ENCODE measurements around the gene TMEM255B. TPM values are rescaled to one million over a fixed set of nuclear protein-coding genes. Genes with fewer than 3 reads are reported as not detected.

The TMEM255B gene
- total RNA-seq, 1 experiment from 2014 or later = 4.7 TPM

DNA sequence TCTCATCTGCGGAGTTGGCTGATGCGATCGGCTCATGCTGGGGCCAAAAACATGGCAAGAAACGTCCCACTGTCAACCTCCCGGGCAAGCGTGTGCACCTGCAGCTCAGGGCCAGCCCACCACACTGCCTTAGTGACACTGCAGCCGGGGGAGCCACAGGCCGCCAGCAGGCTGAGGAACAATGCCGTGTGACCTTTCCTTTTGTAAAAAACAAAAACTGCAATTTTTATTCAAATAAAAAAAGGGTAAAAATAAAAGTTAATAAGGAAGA, 18.8 kb upstream of the TMEM255B start:
- no peak overlapping the region for H3K27ac Mint-ChIP-seq
- no peaks in the 10 kb centered on the region for H3K27me3 Mint-ChIP-seq (ENCODE audit: low read depth)
- H3K9me3 Mint-ChIP-seq = no peaks in the 10 kb centered on the region
- ATAC-seq (no peak), DNase-seq (ENCODE audit: low spot score) (no peak)
- ChIA-PET POLR2A (no interaction called here), CTCF (interaction anchor here (0.7 to 3.0 kb wide), 4 partner anchors 16 to 165 kb away, joined by 3 to 13 read pairs (median 8); partner anchors contain the start of gene TMEM255B)
- H3K36me3 Mint-ChIP-seq = no peaks in the 10 kb centered on the region
- no peak for TF ChIP-seq MYBL2 (CRISPR knock-in tag; IDR thresholded peaks at IDR 0.05)
- no peak for TF ChIP-seq ATF1 (CRISPR knock-in tag; IDR thresholded peaks at IDR 0.05)
- no peak for TF ChIP-seq CTCF (IDR thresholded peaks at IDR 0.05)
- TF ChIP-seq, protein P1, sequence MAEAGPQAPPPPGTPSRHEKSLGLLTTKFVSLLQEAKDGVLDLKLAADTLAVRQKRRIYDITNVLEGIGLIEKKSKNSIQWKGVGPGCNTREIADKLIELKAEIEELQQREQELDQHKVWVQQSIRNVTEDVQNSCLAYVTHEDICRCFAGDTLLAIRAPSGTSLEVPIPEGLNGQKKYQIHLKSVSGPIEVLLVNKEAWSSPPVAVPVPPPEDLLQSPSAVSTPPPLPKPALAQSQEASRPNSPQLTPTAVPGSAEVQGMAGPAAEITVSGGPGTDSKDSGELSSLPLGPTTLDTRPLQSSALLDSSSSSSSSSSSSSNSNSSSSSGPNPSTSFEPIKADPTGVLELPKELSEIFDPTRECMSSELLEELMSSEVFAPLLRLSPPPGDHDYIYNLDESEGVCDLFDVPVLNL (CRISPR knock-in tag; IDR thresholded peaks at IDR 0.05; ENCODE audit: borderline replicate concordance, low read depth) = no peak
- TF ChIP-seq ETV6 (CRISPR knock-in tag; IDR thresholded peaks at IDR 0.05) = no peak
- no peak for TF ChIP-seq ZNF423 (CRISPR knock-in tag; IDR thresholded peaks at IDR 0.05)
- TF ChIP-seq SOX15 (CRISPR knock-in tag; IDR thresholded peaks at IDR 0.05) = no peak
- no peak for TF ChIP-seq NR2C2 (CRISPR knock-in tag; IDR thresholded peaks at IDR 0.05)
- no peak for TF ChIP-seq TCF7 (CRISPR knock-in tag; IDR thresholded peaks at IDR 0.05; ENCODE audit: low read depth)
- TF ChIP-seq NFE2L1 (CRISPR knock-in tag; IDR thresholded peaks at IDR 0.05) = no peak
- no peak for TF ChIP-seq FOXK1 (CRISPR knock-in tag; IDR thresholded peaks at IDR 0.05)
- no peak for TF ChIP-seq ATF3 (CRISPR knock-in tag; conservative IDR thresholded peaks at IDR 0.05)
- no peak for TF ChIP-seq SMAD3 (CRISPR knock-in tag; IDR thresholded peaks at IDR 0.05; ENCODE audit: borderline replicate concordance)
- TF ChIP-seq ZNF138 (CRISPR knock-in tag; conservative IDR thresholded peaks at IDR 0.05) = no peak
- TF ChIP-seq JAZF1 (CRISPR knock-in tag; IDR thresholded peaks at IDR 0.05) = no peak
- TF ChIP-seq NR1H2 (CRISPR knock-in tag; IDR thresholded peaks at IDR 0.05) = no peak
- TF ChIP-seq ZBTB43 (CRISPR knock-in tag; IDR thresholded peaks at IDR 0.05) = no peak
- no peak for TF ChIP-seq HMGA2 (CRISPR knock-in tag; IDR thresholded peaks at IDR 0.05)
- TF ChIP-seq GABPB1 (CRISPR knock-in tag; IDR thresholded peaks at IDR 0.05) = no peak
- TF ChIP-seq ARID4B (CRISPR knock-in tag; IDR thresholded peaks at IDR 0.05; ENCODE audit: borderline replicate concordance) = no peak
- peaks cover 8% of the 10 kb centered on the region; the same call in 1 of the 2 replicates for H3K4me1 Mint-ChIP-seq
- H3K4me3 Mint-ChIP-seq = no peak overlapping the region
